NT2/D1 (cell line): Measurements from ENCODE around the gene TSPAN9.

Experiments
- DNase-seq: peaks from one replicate; pipeline ENCODE4 v3.0.0-alpha.2; 2011; ENCODE audit warnings: low read depth, low spot score
- H3K27me3 ChIP-seq: 2 replicates; pipeline ENCODE4 v1.6.0; 2011; ENCODE audit warnings: mild to moderate bottlenecking; ENCODE audit not compliant: insufficient read length, insufficient read depth
- H3K36me3 ChIP-seq: 2 replicates; pipeline ENCODE4 v1.6.1; 2011; ENCODE audit warnings: mild to moderate bottlenecking, low read length, mixed read lengths; ENCODE audit not compliant: insufficient read depth, insufficient read length
- H3K4me1 ChIP-seq: 2 replicates; pipeline ENCODE4 v1.5.1; 2011; ENCODE audit not compliant: insufficient read depth, insufficient read length
- H3K4me3 ChIP-seq: 2 replicates; pipeline ENCODE4 v1.5.1; 2011; ENCODE audit warnings: low read depth; ENCODE audit not compliant: insufficient read length
- H3K9ac ChIP-seq: 2 replicates; pipeline ENCODE4 v1.6.0; 2011; ENCODE audit warnings: low read depth; ENCODE audit not compliant: insufficient read length
- H3K9me3 ChIP-seq: 2 replicates; pipeline ENCODE4 v1.5.1; 2011; ENCODE audit warnings: mild to moderate bottlenecking, low read length; ENCODE audit not compliant: insufficient read depth
- SUZ12 ChIP-seq: IDR thresholded peaks from 2 replicates; pipeline ENCODE4 v1.6.1; 2011; ENCODE audit not compliant: insufficient read length, insufficient read depth; ENCODE audit errors: extremely low read depth
- YY1 ChIP-seq: IDR thresholded peaks from 2 replicates; pipeline ENCODE4 v1.6.1; 2011; ENCODE audit not compliant: insufficient read length, insufficient read depth
- ZNF274 ChIP-seq: IDR thresholded peaks from 2 replicates; pipeline ENCODE4 v1.6.1; 2011; ENCODE audit warnings: mild to moderate bottlenecking, low read depth, low read length

The TSPAN9 gene

DNA sequence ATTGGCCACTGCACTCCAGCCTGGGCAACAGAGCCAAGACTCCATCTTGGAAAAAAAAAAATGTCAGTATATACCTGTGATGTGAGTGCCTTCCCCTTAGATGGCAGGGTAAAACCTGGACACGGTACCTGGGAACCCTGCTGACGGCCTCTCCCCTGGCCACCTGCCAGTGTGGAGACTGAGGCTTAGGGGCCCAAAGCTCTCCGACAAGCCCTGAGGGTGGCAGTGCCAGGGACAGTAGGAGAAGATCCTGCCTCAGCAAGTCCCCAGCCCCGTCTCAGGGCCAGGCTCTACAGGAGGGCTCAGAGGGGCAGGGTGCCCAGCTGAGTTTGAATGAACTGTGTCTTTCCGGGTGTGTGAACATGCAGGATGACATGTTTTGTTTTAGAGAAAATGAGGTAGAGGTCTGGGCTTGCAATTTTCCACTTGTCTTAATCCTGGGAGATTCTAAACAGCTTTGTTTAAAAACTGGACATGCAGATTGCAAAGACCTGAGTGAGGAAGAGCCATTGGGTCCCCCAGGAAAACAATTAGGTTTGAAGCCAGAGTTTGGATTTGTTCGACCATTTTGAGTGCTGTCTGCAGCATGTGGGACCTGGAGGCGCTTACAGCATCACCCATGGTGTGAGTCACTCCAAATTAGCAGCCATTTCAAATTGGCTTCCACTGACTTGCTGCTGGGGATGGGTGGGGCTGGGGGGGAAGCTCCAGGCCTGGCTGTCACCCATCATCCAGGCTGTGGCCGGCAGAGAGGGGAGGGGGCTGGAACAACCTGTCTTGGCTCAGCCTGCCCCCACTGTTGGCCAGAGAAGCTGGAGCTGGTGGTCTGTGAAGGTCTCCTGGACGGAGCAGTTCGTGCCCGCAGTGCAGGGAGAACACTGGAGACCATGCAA, 10.8 kb downstream of the TSPAN9 start:
- DNase-seq = no peak
- peak; percentile 20 for TF ChIP-seq YY1
- TF ChIP-seq ZNF274 = no peak
- TF ChIP-seq SUZ12 = no peak
- Histone ChIP-seq H3K9me3 (no peaks in the 10 kb centered on the region), H3K4me3 (no peak overlapping the region), H3K27me3 (no peaks in the 10 kb centered on the region), H3K9ac (no peak overlapping the region), H3K36me3 (peaks cover 33% of the 10 kb centered on the region), H3K4me1 (peaks cover 45% of the 10 kb centered on the region)

DNA sequence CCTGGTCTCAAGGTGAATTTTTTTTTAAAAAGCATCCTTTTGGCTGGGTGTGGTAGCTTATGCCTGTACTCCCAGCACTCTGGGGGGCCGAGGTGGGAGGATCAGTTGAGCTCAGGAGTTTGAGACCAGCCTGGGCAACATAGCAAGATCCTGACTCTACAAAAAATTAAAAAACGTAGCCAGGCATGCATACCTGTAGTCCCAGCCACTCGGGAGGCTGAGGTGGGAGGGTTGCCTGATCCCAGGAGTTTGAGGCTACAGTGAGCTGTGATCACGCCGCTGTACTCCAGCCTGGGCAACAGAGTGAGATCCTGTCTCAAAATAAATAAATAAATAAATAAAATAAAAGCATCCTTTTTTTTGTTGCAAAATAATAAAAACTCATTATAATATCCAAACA, 12.4 kb downstream of the TSPAN9 start:
- TF ChIP-seq YY1 = no peak
- no peak for TF ChIP-seq ZNF274
- no peak for TF ChIP-seq SUZ12
- no peaks in the 10 kb centered on the region for H3K27me3 ChIP-seq
- H3K9ac ChIP-seq = no peak overlapping the region
- no peak overlapping the region for H3K4me3 ChIP-seq
- no peak for DNase-seq
- H3K4me1 ChIP-seq = peaks cover 40% of the 10 kb centered on the region
- peaks cover 37% of the 10 kb centered on the region for H3K36me3 ChIP-seq
- peaks cover 9% of the 10 kb centered on the region; the same call in 1 of the 2 replicates for H3K9me3 ChIP-seq

DNA sequence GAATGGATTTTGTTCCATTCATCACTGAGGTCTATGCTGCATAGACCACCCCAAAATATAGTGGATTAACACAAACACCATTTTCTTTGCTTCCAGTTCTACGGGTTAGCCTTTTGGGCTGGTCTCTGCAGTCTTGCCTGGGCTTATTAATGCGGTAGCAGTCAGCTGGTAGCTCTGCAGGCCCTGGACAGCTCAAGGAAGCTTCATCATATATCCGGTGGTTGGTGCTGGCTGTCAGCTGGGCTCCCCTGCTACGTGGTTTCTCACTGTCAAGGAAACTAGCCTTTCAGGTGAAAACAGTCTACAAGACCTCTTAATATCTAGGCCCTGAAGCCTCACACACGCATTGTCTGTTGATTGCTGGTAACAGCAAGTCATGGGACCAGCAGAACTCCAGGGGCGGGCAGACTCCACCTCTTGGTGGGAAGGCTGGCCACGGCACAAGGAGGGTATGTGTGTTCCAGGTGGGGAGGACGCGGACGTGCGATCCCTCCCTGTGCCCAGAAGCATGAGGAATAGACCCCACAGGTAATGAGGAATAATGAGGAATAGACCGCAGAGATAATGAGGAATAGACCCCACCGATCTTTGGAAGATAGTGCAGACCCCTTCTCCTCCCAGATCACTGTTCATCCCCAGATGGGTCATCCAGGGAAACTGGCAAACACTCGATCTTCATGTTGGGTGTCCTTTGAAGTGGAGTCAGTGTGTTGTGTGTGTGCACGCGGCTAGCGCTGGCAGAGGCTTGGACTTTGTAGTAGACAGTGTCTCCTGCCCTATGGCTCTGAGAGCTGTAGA, 13.3 kb downstream of the TSPAN9 start:
- peaks cover 10% of the 10 kb centered on the region; the same call in 1 of the 2 replicates for H3K9me3 ChIP-seq

DNA sequence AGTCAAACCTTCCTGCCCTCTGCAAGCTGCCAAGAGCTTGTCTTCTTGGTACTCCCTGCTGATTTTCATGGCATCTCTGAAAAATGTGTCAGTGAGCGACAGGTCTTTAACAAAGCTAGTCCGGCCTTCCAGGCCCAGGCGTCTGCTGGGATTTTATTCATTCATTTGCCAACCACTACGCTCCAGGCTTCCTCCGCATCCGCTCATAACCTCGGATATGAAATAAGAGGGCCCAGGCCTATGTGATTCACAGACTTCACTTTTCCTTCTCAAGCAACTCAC, 13.8 kb downstream of the TSPAN9 start:
- Histone ChIP-seq H3K4me1 (peaks cover 29% of the 10 kb centered on the region), H3K4me3 (no peak overlapping the region), H3K36me3 (peaks cover 32% of the 10 kb centered on the region), H3K9ac (no peak overlapping the region), H3K27me3 (no peaks in the 10 kb centered on the region), H3K9me3 (peaks cover 12% of the 10 kb centered on the region; the same call in 1 of the 2 replicates)
- DNase-seq = no peak
- no peak for TF ChIP-seq ZNF274
- no peak for TF ChIP-seq YY1

More for the DNA sequence above, 13.3 kb downstream of the TSPAN9 start:
- TF ChIP-seq ZNF274 = no peak
- no peak for TF ChIP-seq SUZ12
- TF ChIP-seq YY1 = no peak
- DNase-seq = no peak
- H3K36me3 ChIP-seq = peaks cover 37% of the 10 kb centered on the region
- H3K4me3 ChIP-seq = no peak overlapping the region
- H3K4me1 ChIP-seq = peaks cover 34% of the 10 kb centered on the region
- H3K9ac ChIP-seq = no peak overlapping the region
- no peaks in the 10 kb centered on the region for H3K27me3 ChIP-seq

DNA sequence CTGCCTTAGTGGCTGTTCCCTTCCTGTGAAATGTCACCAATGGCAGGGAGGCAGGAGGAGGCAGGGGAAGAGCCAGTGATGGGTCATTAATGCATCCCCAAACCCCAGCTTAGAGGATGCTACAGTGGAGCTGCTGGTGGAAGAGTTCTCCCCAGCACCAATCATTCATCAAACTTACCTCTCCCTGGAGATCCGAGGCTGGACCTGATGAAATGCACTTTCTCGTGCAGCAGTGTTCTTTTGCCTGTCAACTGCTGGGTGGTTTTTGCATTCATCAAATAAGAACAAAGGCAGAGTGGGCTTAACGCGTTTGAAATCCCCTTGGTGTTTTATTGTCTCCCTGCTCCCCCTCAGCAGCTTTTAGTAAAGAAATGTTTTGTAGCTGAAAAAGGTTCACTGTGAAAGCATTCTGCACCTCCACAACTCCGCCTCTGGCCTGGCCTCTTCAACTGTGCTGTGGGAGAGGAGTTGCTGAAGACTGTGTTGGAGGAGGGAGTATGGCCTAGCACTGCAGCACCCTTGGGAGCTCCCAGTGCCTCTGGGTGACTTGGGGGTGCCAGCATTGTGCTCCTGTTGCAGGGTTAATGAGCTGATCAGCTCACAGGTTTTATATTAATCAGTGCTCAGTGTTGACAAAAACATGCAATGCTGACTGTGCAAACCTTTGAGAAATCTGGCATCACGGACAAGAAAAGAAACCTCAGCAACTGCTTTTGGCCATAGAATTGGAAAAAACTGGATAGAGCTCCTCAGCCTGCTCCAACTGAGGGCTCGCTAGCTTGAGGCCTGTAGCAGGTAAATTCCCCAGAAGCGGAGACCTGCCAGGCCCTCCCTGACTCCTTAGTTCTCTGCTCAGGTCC, 14.4 kb downstream of the TSPAN9 start:
- peaks cover 26% of the 10 kb centered on the region for H3K36me3 ChIP-seq
- no peak for TF ChIP-seq ZNF274
- no peaks in the 10 kb centered on the region for H3K27me3 ChIP-seq
- DNase-seq = no peak
- H3K9ac ChIP-seq = no peak overlapping the region
- no peak overlapping the region for H3K4me3 ChIP-seq
- H3K4me1 ChIP-seq = peaks cover 23% of the 10 kb centered on the region
- H3K9me3 ChIP-seq = peaks cover 17% of the 10 kb centered on the region; the same call in 1 of the 2 replicates

DNA sequence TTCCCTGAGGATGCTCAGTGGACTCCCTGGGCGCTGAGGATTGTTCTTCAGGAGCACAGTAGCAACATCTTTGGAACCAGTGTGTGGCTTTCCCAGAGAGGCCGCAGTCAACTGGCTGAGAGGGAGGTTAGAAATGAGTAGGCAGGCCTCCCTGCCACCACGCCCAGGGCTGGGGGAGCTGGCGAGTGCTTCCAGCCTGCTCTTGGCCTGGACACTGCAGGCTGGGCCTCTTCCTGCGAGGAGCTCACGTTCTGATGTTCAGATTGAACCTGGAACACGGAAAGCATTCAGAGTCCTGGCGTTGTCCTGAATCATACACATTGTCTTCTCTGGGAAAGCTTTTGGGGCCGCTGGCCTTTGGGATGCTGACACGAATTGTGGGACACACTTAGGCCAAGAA, 15.6 kb downstream of the TSPAN9 start:
- Histone ChIP-seq H3K9ac (no peak overlapping the region), H3K27me3 (no peaks in the 10 kb centered on the region), H3K36me3 (peaks cover 21% of the 10 kb centered on the region), H3K4me1 (peaks cover 23% of the 10 kb centered on the region), H3K9me3 (peaks cover 17% of the 10 kb centered on the region; the same call in 1 of the 2 replicates), H3K4me3 (no peak overlapping the region)
- no peak for DNase-seq
- TF ChIP-seq ZNF274 = no peak
- no peak for TF ChIP-seq SUZ12
- no peak for TF ChIP-seq YY1
